ENCODE data around the gene SFXN1.
"Not testable (repeated sequence)": the region's sequence is repeated elsewhere in the genome, so short reads cannot be mapped to it uniquely, and the experiment has no call there.

Gene SFXN1

DNA sequence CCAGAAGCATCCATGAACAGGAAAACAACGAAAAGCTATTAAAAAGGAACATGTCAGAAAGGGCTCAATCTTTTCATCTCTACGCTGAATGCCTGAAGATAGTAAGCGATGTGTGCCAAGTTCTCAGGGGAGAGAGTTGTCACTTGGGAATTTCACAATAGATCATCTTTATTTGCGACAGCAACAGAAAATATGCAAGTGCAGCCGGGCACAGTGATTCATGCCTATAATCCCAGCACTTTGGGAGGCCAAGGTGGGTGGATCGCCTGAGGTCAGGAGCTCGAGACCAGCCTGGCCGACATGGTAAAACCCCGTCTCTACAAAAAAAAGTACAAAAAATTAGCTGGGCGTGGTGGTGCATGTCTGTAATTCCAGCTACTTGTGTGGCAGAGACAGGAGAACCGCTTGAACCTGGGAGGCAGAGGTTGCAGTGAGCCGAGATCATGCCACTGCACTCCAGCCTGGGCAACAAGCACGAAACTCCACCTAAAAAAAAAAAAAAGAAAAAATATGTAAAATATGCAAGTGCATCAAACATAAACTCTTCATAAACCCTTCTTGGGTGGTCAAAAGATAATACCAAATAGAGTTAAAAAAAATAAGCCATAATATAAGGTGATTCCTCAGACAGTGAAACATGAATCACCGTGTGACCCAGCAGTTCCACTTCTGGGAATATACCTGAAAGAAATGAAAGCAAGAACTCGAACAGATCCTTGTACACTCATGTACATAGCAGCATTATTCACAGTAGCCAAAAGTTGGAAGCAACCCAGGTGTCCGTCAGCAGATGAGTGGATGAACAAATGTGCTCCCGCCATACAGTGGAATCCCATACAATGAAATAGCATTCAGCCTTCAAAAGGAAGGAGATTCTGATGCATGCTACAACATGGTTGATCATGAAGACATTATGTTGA, 16.2 kb downstream of the SFXN1 start:
- no peak for DNase-seq (ENCODE audit: low read depth)

DNA sequence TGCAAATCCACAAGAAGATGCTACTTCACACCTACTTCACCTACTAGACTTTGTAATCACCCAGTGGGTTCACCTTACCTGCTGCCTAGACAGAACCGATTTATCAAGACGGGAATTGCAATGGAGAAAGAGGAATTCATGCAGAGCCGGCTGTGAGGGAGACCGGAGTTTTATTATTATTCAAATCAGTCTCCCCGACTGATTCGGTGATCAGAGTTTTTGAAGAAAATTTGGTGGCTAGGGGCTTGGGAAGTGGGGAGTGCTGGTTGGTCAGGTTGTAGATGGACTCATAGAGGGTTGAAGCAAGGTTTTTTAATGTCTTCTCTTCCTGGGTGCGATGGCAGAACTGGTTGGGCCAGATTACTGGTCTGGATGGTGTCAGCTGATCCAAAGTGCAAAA, 23.4 kb downstream of the SFXN1 start:
- DNase-seq (ENCODE audit: low read depth), result no peak

DNA sequence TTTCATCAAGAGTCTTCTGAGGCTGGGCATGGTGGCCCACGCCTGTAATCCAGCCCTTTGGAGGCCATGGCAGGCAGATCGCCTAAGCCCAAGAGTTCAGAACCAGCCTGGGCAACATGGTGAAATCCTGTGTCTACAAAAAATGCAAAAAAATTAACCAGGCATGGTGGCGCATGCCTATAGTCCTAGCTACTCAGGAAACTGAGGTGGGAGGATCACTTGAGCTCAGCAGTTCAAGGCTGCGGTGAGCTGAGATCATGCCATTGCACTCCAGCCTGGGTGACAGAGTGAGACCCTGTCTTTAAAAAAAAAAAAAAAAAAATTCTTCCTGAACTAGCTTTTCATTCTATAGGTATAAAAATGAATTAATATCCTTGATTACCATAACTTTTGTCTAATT, 29.3 kb downstream of the SFXN1 start:
- DNase-seq (ENCODE audit: low read depth), result not testable (repeated sequence)

DNA sequence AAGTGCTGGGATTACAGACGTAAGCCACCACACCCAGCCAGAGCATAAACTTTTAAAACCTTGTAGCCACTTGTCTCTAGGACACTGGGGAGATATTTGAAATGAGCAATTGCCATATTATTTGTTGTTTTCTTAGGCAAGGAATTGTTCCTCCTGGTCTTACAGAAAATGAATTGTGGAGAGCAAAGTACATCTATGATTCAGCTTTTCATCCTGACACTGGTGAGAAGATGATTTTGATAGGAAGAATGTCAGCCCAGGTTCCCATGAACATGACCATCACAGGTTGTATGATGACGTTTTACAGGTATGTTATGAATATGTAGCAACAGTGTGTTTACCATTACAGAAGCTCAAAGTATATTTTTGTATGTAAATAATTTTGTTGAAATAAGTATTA, 30.5 kb downstream of the SFXN1 start:
- no peak for DNase-seq (ENCODE audit: low read depth)

DNA sequence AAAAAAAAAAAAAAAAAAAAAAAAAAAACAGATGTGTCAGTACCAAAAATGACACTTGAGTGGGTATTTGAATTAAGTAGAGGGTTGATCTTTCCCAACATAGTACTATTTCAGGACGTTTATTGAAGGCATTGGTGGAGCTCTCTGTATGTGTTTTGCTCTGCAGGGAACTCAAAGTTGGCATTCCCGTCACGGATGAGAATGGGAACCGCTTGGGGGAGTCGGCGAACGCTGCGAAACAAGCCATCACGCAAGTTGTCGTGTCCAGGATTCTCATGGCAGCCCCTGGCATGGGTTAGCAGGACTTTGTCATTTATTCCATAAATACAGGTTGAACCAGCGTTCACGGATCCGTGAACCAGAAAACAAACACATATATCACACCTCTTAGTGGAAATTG, 34.9 kb downstream of the SFXN1 start:
- DNase-seq (ENCODE audit: low read depth), result no peak

DNA sequence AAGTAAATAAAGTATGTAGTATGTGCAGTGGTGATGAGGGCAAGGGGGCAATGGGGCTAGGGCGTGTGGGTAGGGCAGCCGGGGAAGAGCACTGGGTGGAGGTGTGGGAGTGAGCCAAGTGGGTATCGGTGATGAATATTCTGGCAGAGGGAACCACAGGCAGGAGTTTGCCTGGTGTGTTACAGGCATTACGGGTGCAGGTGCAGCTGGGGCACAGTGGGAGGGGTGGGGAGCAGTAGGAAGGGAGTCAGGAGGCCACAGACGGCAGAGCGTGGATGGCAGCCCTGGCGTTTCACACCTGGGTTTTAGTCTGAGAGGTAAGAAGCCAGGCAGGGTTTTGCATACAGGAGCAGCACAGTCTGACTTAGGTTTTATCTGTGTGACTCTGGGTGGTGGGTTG, 35.4 kb downstream of the SFXN1 start:
- DNase-seq (ENCODE audit: low read depth), result no peak

DNA sequence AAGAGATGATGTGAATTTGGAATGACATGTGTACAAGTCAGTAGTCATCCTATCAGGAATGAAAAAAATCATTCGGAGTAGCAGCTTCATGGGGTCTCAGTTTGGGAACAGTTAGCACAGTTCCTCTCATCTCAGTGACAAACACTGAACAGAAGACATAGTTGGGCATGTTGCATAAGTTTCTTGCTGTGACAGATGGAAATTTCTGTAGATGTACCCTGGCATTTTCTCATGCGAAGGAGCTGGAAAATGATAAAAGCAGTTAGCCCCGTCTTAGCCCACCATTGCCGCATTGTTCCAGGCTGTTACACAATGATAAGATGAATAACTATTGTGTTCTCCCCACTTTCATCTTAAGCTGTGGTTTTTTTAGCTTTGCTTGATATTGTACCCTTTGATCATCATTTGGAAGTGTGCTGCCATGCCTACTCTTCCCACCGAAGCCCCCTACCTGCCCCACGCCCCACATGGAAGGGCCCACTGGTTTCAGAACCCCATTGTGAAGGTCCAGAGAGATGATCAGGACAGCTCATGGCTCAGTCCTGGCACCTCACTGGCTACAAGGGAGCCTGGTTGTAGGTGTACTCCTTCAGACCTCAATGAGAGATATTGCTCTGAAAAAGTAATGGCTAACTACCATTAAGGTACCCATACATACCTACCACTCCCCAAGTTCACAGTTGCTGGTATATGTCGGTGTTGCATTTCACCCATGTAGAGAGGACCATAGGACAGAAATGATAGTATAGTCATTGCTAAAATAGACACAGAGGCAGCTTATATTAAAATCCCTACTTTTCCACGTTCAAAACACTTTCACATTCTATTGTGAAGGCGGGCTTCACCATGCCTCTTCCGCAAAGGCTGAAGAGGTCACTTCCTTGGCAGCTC, 38.8 kb downstream of the SFXN1 start:
- no peak for DNase-seq (ENCODE audit: low read depth)

DNA sequence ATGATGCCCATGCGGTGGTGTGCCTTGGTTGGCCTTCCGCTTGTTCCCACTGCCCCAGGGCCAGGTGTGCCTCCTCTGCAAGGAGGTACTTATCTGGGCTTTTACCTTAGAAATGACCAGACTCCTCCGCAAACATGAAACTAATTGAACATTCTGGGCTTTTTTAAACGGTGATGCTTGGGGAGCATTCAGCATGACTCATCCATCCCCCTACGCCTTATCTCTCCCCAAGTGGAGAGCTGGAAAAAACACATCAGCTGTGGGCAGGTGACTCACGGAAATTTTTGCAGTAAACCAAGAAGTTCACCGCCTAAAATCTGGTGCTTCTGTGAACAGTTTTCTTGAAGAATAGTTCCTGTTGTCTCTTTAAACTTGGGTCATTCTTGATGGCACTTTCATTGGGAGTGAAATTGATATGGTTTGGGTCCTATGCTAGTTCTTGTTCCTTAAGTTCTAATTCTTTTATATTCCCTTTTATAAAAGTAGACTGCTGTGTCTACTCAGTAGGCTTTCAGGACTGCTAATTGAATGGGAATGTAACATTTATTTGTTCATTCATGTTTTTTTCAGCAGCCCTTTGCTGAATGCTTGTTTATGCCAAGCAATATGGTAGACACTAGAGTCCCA, 39.6 kb downstream of the SFXN1 start:
- DNase-seq (ENCODE audit: low read depth), result peak; percentile 91

DNA sequence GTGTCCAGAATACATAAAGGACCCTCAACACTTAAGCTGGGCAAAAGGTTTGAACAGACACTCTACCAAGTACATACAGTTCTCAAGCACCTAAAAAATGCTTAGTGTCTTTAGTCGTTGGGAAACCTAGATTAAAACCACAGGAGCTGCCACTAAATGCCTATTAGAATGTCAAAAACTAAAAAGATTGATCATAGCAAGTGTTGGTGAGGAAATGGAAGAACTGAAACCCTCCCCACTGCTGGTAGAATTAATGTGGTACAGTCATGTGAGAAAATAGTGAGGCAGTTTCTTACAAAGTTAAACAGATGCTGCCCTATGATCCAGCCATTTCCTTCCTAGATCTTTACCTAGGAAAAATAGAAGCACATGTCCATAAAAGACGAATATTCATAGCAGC, 40.6 kb downstream of the SFXN1 start:
- no peak for DNase-seq (ENCODE audit: low read depth)

DNA sequence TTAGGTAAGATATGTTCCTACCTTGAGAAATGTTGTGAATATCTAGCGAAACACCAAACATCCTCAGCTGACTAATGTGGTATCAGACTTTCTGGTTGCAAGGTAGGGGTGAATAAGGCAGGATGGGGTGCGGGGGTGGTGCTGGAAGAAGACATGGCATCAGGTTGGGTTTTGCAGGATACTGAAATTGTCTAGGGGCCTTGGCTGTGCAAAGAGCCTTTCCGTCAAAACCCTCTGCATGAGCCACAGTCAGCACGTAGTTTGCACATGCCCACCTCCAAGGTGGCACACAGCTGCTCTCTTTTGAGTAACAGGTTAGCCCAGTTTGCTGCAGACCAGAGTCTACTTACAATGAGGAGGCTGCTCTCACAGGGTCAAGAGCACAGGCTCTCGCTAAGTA, 42.0 kb downstream of the SFXN1 start:
- no peak for DNase-seq (ENCODE audit: low read depth)

DNA sequence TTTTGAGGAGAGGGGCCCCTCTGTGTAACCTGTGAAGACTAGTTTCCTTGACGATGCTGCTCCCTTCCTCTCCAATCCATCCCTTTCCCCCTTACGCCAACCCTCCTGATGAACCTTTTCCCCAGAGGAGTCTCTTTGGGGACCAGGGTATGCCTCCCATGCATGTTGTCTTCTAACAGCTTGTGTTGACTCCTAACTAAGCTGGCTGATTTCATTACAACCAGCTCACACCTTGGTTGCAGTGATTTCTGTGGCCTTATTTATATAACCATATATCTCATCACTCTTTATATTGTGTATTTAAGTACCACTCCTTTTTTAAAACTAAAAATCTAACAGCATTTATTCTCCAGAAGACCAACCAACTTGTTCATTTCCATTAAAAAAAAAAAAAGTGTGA, 42.5 kb downstream of the SFXN1 start:
- no peak for DNase-seq (ENCODE audit: low read depth)

DNA sequence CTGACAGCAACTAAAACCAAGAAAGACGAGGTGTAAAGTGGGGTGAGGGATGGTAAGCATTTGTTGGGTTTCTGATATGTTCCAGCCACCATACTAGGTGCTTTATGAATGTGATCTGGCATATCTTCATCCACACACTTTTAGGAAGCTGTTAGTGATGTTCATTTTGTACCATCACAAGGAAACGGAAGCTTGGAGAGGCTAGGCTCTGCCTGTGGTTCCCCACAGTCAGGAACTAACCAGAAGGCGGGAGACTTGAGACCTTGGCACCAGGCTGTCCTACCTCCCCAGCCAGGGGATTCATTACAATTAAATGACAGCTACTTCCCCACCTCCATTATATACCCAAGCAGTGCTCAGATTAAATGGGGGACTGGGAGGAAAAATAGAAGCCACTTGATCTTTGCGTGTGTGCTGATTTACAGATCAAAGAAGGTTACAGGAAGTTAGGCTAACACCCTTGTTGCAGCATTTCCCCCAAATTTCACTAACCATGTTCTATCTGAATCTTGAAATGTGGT, 43.0 kb downstream of the SFXN1 start:
- DNase-seq (ENCODE audit: low read depth), result no peak

DNA sequence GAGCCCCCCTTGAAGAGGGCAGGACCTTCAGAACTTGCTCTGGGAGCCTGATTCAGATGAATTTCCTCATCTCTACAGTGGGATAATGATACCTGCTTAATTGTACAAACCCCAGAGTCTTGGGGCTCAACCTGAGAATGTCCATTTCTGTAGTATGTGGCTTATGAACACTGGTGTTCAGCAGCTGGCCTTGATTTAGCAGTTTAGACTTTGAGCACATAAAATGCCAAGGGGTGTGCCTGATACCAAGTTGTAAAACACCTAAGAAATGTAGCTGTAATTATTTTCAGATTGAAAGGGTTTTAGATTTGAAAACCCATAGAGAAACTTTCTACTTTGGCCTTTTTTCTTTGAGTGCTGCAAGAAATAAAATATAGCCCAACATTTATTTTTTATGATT, 44.9 kb downstream of the SFXN1 start:
- no peak for DNase-seq (ENCODE audit: low read depth)

DNA sequence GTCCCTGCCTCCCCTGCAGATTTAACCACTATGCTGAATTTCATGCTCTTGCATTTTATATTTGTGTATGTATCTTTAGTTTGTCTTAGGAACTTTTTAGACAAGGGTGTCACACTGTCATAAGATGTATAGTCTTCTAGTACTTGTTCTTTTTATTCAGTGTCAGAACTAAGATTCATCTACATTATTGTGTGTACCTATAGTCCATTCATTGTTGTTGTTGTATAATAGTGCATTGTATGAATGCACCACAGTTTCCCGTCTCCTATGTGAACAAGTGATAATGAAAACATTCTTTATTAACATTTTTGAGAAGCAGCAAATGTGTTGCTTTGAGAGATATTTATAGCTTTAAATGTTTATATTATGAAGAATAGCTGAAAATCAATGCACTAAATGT, 45.9 kb downstream of the SFXN1 start:
- no peak for DNase-seq (ENCODE audit: low read depth)

DNA sequence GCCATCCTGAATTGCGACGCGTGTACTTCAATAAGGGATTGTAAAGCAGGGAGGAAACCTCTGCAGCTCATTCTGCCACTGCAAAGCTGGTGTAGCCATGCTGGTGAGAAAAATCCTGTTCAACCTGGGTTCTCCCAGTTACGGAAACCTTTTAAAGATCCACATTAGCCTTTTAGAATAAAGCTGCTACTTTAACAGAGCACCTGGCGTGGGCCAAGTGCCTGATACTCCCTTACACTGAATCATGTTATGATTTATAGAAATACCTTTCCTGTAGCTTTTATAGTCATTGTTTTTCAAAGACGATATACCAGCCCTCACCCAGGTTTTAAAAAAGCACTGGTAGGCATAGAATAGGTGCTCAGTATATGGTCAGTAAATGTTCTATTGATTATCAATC, 48.3 kb downstream of the SFXN1 start:
- DNase-seq (ENCODE audit: low read depth), result no peak

DNA sequence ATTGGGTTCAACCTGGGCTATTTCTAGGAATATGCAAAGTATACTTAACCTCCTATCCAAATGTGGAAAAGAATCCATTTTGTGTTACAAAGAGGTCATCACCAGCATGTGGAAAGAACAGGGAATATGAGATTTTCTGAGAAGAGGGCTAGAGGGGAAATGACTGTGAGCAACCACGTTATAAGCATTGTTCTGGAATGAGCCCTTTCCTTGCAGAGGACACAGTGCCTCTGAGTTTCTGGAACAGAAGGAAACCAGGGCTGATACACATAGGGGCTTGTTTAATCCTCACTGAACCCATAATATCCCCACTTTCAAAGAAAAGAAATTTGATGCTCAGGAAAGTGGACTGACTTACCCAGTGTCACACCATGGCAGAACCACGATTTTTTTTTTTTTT, 53.0 kb downstream of the SFXN1 start:
- DNase-seq (ENCODE audit: low read depth), result no peak

DNA sequence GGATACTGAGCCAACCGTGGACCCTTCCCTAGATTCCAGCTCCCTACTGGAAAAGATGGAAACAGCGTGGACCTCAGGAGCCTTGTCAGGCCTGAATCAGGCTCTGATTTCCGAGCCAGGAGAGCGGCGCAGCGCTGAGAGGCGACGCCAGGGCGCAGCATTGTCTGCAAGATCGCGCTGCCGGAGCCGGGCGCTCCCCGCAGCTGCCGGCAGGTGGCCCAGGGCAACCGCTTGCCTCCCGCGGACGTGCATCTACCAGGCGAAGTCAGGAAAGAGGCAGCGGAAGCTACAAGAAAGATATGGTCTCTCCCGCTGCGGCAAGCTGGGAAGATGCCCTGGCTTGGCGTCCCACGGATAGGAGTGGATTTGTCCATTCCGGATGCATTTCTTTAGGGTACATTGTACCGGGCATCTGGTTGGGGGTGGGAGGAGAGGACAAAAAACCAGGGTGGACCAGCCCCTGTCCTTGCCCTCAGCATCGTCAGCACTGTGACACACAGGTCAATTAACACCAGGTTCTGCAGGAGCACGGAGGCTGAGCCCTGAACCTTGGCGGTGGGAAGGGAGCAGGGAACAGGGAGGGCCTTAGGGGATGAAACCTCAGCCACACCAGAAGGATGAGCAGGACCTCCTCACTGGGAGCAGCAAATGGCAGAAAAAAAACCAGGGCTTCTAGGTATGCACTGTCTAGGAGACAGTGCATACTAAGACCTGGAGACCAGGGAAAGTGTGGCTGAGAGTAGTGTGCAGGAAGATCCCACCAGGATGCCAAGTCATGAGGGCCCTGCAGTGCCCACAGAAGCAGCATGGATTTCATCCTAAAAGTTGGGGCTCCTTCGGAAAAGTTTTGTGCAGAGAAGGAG, 55.9 kb downstream of the SFXN1 start:
- DNase-seq (ENCODE audit: low read depth), result peak; percentile 57

DNA sequence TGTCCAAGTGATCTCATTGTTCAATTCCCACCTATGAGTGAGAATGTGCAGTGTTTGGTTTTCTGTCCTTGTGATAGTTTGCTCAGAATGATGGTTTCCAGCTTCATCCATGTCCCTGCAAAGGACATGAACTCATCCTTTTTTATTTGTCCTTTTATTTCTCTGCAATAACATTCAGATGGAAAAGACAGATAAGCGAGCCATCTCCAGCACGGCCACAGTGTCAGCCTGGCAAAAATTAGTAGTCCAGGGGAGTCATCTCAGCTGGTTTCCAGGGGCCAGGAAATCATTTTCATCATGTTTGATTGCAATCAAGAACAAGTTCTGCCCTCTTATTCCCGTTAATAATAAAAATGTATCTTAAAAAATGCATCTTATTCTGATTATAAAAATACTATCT, 57.0 kb downstream of the SFXN1 start:
- not testable (repeated sequence) for DNase-seq (ENCODE audit: low read depth)

DNA sequence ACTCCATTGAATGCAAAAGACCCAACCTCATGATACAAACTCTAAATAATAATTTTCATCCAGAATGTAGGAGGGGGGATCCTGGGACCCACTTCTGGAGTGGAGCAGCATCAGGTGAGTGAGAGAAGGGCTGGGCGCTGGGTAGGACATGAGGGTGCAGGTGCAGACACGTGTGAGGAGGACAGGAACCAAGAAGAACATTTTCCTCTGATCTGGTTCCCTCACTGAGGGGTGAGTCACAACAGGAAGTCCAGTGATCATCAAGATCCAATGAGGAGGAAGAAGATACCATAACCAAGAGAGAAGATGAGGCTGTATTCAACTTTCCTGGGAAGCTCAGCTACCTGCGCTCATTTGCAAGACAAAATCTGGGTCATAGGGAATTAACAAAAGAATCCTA, 57.4 kb downstream of the SFXN1 start:
- no peak for DNase-seq (ENCODE audit: low read depth)

DNA sequence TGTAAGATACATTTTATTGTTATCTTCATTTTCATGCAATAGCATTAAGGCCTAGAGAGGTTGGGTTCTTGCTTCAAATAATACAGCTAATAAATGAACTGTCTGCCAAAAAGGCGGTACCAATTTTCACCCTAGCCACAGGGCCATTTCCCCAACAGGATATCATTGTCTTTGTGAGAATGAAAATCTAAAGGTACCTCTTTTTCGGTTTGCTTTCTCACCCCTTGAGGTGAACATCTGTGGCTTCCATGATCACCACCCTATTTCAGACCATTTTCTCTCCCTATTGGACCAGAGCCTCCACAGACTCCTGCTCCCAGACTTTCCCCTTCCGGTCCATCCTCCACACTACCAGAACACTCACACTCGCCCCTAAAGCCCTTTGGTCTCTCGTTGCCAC, 60.2 kb downstream of the SFXN1 start:
- no peak for DNase-seq (ENCODE audit: low read depth)

DNA sequence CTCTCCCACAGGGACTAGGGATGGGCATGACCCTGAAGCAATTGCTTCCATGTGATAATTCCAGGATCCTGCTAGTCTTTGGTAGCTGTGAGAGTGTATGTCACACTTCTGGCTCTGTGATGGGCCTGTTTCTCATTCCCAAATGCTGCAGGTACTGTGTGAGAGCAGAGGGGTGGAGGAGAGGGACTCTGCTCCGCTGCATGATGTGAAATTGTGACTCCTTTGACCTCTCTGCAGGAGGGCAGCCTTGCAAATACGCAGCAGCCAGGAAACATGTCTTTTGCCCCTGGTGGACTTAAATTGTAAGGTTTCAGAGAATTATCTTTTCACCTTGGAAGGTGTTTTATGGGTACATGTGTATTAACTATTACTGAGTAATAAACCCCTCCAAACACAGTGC, 61.6 kb downstream of the SFXN1 start:
- no peak for DNase-seq (ENCODE audit: low read depth)

DNA sequence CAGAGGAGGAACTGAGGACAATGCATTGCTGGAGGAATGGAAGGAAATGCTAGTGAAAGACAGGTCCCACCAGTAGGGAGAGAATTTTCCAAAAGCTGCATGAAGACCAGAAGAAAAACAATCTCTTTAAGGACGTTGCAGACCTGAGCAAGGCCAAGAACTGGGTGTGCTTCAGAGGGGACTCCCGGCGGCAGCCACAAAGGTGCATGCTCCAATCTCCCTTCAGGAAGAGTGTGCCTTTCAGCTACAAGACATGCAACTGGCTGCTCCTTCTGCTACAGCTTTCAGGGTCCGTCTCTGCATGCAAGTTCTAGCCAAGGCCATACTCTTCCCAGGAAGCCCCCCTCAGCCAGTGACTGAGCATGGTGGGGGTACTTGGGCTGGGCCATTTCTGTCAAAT, 62.9 kb downstream of the SFXN1 start:
- no peak for DNase-seq (ENCODE audit: low read depth)
